Thymus (tissue), 11 donors: ENCODE measurements around the gene LMO4. TPM values are rescaled to one million over a fixed set of nuclear protein-coding genes. Genes with fewer than 3 reads are reported as not detected.

Experiments
- DNase-seq, 9 donors: peaks; one replicate each; pipeline ENCODE4 v3.0.0-alpha.2; 2013; ENCODE audit warnings: low spot score in 9 of 9, low read depth in 6 of 9, missing footprints in 1 of 9
- H3K27ac ChIP-seq, 2 donors: one replicate each; pipeline ENCODE4 v1.5.1; 2013; ENCODE audit warnings: control low read depth in 1 of 2, low read depth in 1 of 2, low read length in 1 of 2, mild to moderate bottlenecking in 1 of 2, moderate library complexity in 1 of 2
- H3K27me3 ChIP-seq, 2 donors: one replicate each; pipeline ENCODE4 v1.5.1; 2013; ENCODE audit warnings: low read length in 1 of 2; ENCODE audit not compliant: control insufficient read depth in 2 of 2, insufficient read depth in 1 of 2
- H3K36me3 ChIP-seq, 2 donors: one replicate each; pipeline ENCODE4 v1.5.1; 2013; ENCODE audit warnings: low read length in 1 of 2, mild to moderate bottlenecking in 1 of 2, moderate library complexity in 1 of 2; ENCODE audit not compliant: control insufficient read depth in 2 of 2, insufficient read depth in 2 of 2
- H3K4me1 ChIP-seq, 2 donors: one replicate each; pipeline ENCODE4 v1.5.1; 2013; ENCODE audit warnings: low read length in 2 of 2; ENCODE audit not compliant: control insufficient read depth in 2 of 2, insufficient read depth in 2 of 2
- H3K4me3 ChIP-seq, 2 donors: one replicate each; pipeline ENCODE4 v1.5.1; 2013; ENCODE audit warnings: low read length in 2 of 2, control low read depth in 1 of 2, mild to moderate bottlenecking in 1 of 2
- H3K9me3 ChIP-seq, 2 donors: one replicate each; pipeline ENCODE4 v1.5.1; 2013; ENCODE audit warnings: low read length in 1 of 2, mild to moderate bottlenecking in 1 of 2; ENCODE audit not compliant: control insufficient read depth in 2 of 2, insufficient read depth in 1 of 2
- WGBS: extraction: QIAGEN DNeasy Blood & Tissue Kit; methylation state at CpG from one replicate; pipeline ENCODE4 v1.1.7; 2013; 5-methylcytosine and 5-hydroxymethylcytosine counted together
- polyA plus RNA-seq: library from polyadenylated mRNA; stranded (reverse); fragments of 200-250 nt; gene quantifications from one replicate; pipeline ENCODE4 v1.2.3, GENCODE V29; 2013
- total RNA-seq: library from RNA; stranded (reverse); fragments of 120-200 nt; gene quantifications from one replicate; pipeline ENCODE4 v1.2.4, GENCODE V29; 2013
- donor health status: healthy.

Gene LMO4
- total and polyA plus RNA-seq, 2 donors = 42.5 to 57.0 TPM

DNA sequence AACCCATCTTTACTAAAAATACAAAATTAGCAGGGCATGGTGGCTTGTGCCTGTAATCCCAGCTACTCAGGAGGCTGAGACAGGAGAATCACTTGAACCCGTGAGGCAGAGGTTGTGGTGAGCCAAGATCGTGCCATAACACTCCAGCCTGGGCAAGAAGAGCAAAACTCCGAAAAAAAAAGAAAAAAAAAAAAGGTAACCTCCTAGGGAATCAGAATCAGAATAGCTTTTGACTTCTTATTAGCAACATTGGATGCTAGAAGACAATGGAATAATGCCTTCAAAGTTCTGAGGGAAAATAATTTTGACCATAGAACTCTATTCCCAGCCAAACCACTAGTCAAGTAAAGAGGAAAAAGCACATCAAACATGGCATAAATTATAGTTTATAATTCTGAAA lies 60.9 kb downstream of the LMO4 start:
- DNase-seq = no peak
- no peaks in the 10 kb centered on the region for H3K27me3 ChIP-seq
- 98% methylated on average over 3 of the region's 3 CpGs for WGBS
- no peak overlapping the region for H3K4me3 ChIP-seq
- H3K36me3 ChIP-seq = no peaks in the 10 kb centered on the region
- H3K27ac ChIP-seq = no peak overlapping the region
- H3K4me1 ChIP-seq = peaks cover 0 to 11% of the 10 kb centered on the region in 2 donors
- no peaks in the 10 kb centered on the region for H3K9me3 ChIP-seq

DNA sequence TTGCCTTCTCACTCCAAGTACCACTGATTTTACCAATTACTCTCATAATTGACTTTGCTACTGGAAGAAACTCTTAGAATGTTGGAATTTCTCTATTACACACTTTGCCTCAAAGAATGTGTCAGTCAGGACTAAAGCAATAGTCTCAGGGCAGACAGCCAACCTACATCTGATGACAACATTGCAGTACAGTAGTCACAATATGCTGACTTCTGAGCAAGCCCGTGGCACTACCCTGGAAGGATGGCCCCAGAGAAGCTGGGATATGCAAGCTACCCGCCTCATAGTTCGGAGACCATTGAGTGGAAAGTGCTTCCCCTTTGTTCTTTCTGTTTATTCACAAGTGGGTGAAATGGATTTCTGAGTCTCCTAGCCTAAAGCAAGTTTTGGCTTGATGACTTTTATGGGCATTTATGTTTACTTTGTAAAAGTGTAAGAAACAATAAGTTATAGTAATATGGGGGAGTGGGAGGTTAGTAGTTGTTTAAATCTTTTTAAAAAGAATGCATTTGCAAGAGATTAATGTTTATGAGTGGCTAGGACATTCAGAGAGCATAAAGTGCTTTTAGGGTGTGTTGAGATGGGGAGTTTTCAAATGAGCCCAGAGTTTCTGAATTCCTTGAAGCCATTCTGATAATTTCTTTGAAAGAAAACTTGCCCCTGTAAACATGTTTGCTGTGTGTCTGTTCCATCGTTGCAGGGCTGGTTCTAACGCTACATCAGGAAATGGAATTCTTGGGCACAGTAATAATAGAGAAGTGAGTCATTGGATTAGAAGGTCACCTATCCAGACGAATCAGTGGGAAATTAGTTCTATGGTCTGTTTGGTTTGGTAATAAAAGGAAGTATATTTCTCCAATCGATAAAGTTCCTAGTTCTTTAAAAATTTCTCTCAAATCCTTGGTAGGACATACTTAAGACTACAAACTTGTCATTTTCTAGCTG lies 63.8 kb downstream of the LMO4 start:
- no peaks in the 10 kb centered on the region for H3K36me3 ChIP-seq
- no peak for DNase-seq
- no peaks in the 10 kb centered on the region for H3K27me3 ChIP-seq
- 94% methylated on average over 7 of the region's 7 CpGs for WGBS
- H3K27ac ChIP-seq = no peak overlapping the region
- no peak overlapping the region for H3K4me3 ChIP-seq
- no peaks in the 10 kb centered on the region for H3K9me3 ChIP-seq
- peaks cover 4 to 19% of the 10 kb centered on the region in 2 donors for H3K4me1 ChIP-seq

DNA sequence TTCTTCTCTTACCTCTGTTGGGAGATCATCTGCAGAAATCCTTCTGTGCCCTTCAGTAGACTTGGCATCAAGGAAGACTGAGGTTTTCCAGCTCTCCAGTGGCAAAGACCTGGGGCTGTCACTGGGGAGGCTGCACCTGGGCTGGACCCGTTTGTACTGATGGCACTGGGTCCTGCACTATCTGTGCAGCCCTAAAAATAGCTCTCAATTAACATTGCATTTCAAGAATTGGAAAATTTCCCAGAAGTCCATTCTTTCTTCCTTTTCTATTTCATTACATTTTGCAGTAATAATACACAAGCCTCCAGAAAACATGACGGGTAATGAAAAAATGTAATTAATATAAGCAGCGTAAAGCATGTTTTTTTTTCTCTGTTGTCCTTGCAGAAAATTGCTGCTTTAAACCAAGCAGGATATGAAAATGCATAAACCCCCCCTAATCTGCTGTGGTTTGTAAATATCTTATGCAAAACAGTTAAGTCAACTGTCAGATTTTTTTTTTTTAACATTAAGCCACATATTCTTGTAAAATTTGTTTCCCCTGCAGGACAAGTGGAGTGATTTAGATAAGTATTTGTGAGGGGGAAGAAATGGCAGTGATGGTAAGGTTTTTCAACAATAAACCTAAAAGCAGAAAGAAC lies 64.9 kb downstream of the LMO4 start:
- Histone ChIP-seq H3K36me3 (no peaks in the 10 kb centered on the region), H3K27me3 (no peaks in the 10 kb centered on the region), H3K4me1 (peaks cover 4 to 19% of the 10 kb centered on the region in 2 donors), H3K4me3 (no peak overlapping the region), H3K9me3 (no peaks in the 10 kb centered on the region), H3K27ac (peak overlapping the region in 1 of 2 donors; percentile 76)
- 85% methylated on average over 3 of the region's 3 CpGs for WGBS
- no peak for DNase-seq

DNA sequence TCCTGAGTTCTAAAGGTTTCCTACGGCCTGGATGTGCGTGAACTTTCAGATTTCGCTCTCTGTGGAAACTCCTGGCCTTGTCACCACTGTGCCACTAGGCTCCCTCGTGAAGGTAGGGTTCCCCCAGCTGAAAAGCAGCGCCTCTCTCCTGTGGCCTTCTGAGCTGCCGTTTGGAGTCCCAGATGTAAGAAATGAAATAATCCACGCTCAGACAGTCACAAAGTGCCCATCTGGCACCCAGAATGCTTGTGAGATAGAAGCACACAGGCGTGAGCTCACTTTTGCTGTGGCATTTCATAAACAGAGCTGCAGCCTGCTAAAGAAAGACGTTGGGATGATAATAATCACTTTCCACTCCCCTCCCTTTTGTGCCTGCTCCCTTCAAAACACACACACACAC lies 65.8 kb downstream of the LMO4 start:
- Histone ChIP-seq H3K36me3 (no peaks in the 10 kb centered on the region), H3K27ac (peak overlapping the region in 1 of 2 donors; percentile 76), H3K9me3 (no peaks in the 10 kb centered on the region), H3K27me3 (no peaks in the 10 kb centered on the region), H3K4me1 (peaks cover 4 to 19% of the 10 kb centered on the region in 2 donors), H3K4me3 (no peak overlapping the region)
- peak in 6 of 9 donors; percentile 29 to 79 (median 50) for DNase-seq
- 69% methylated on average over 9 of the region's 9 CpGs for WGBS

DNA sequence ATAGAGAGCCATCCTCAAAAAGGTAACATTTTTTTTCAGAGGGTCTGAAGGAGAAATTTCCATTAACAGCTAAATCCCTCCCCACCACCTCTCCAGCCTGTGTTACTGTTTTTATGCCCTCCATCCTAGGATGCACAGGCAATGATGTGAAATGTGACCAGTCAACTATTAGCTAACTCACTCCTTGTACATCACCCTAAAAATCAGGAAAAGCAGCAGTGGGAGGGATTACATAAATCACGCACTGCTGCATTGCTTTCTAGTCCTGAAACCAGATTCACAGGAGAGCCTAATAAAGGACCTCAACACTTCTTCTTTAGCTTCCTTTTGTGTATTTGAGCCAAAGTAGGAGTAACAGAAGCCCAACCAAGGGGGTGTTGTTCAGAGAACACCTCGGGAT lies 66.3 kb downstream of the LMO4 start:
- Histone ChIP-seq H3K27ac (peak overlapping the region in 1 of 2 donors; percentile 76), H3K4me1 (peaks cover 4 to 19% of the 10 kb centered on the region in 2 donors), H3K9me3 (no peaks in the 10 kb centered on the region), H3K27me3 (no peaks in the 10 kb centered on the region), H3K36me3 (no peaks in the 10 kb centered on the region), H3K4me3 (no peak overlapping the region)
- no peak for DNase-seq
- 95% methylated on average over 2 of the region's 2 CpGs for WGBS
